ENCODE data around the gene TTLL6.
A peak's percentile ranks its signal among the peaks of the same experiment; 100 is the strongest.

Gene TTLL6

DNA sequence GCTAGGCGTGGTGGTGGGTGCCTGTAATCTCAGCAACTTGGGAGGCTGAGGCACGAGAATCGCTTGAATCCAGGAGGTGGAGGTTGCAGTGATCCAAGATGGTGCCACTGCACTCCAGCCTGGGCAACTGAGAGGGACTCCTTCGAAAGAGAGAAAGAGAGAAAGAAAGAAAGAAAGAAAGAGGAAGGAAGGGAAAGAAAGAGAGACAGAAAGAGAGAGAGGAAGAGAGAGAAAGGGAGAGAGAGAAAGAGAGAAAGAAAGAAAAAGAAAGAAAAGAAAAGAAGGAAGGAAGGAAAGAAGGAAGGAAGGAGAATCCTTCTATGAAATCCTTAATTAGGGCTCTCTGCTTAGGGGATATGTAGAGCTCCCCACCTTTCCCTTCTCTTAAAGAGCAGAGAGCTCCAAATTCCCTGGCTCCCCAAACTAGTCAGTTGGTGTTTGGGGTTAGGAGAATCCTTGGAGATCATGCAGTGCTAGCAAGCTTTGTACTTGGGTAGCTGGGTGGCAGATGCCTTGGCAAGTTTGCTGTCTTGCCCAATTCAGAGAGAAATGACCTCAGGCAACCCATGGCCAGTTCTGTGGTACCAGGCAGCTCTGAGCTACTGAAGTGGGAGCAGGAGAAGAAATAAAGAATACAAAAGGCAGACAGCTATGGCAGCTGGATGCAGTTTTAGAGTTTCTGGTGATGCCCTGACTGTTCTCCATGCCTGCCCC, 79.5 kb downstream of the TTLL6 start:
- no peak for DNase-seq (ENCODE audit: low read depth)

DNA sequence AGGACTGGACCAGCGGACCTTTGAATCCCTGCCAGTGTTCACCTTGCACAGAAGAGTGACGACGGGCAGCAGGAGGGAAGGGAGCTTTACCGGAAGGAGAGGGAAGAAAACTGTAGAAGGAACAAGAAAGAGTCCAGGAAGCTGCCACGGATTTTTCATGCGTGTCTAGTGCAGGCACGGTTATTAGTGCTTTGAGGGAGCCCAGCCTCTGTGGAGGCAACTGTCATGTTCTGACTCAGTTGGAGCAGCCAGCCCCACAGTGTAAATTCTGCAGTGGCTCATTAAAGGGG, 82.0 kb downstream of the TTLL6 start:
- no peak for DNase-seq (ENCODE audit: low read depth)

DNA sequence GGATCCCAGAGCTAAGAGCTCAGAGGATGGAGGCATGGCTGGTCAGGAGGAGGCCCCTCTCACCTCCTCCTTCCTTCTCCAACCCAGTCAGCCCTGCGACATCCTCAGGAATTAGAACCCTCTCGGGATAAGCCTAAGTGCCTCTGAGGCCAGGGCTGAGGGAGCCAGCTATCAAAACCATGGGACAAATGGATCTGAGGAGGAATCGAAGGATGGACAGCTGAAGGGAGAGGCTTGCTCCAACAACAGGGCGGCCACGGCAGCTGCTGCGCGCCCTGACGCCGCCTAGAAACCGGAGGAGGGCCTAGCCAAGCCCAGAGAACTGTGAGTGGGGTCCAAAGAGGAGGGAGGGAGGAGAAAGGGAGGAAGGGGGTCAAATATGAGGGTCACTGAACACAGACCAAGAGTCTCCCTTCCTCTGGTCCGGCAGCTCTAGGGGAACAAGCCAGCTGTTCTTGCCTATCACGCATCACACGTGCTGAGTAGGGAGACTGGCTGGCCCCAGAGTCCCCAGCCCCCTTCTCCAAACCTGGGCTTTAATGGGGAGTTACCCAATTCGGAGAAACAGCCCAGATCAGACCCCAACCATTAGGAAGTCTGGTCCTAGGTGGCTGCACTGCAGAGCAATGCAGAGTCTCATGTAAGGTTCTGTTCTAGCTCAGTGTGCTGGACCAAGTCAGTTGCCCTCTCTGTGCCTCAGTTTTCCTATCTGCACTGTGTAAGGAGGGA, 82.5 kb downstream of the TTLL6 start:
- DNase-seq (ENCODE audit: low read depth): no peak

DNA sequence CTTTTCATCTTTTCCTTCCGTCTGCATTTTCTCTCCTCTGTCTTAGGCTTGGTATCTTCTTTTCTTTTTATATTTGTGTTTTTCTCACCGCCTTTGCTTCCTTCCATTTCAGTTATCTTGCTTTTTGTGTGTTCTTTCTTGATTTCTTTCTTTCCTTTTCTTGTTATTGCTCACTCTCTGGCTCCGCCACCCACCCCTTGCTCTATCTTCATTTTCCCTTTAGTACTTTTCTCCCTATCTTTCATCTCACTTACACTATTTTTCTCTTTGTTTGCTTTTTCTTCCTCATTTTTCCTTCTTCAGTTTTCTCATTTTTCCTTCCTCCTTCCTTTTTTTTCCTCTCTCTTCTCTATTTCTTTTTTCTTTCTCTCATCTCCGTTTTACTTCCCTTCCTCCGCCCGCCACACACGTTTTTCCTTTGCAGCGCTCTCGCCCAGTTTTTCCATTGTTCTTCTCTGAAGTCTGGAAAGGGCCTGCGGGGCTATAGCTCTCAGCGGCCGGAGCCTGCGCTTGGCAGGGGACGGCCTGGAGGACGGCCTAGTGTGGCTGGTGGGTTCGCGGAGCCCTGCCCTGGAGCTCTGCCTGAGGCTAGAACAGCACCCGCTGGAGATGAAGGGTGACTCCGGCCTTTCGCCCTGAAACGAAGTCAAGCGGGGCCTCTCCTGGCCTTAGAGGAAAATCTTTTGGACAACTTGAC, 83.2 kb downstream of the TTLL6 start:
- no peak for DNase-seq (ENCODE audit: low read depth)

DNA sequence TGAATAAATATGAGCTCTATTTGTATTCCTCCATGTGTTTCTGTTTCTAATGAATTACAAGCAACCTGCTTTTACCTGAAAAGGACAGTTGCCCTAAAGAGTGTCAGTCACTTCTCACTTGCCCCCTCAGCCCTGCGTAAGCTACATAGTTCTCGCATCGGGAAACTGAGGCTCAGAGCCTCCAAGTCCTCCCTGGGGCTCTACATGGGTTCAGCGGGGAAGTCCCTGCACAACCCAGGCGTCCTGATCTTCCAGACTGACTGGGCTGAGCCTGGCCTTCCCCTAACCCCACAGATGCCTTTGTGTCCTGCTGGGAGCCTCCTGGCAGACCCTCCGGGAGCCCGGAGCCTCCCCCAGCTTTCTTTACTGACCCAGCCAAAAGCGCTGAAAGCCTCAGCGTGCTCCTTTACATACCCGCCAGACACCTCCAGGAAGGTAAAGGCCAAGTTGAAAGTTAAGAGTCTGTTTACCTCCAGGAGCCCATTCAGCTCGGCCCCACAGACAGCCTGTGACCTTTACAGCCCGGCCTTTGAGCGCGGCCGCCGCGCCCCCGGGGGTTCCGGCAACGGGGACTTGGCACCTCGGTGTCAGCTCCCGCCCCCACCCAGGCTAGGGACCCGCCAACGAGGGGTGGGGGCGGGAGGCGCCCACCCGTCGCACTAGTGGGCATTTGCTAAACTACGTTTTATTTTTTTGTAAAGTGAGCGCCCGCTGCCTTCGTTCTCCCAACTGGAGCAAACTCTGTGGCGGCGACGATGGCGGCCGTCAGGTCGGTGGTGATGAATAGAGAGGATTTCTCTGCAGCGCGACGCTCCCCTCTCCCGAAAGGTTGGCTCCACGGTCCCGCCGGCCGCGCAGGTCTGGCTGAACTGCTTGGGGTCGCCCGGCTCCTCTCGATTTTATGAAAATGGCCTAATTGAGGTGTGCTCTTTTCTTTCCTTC, 84.1 kb downstream of the TTLL6 start:
- DNase-seq (ENCODE audit: low read depth): no peak

DNA sequence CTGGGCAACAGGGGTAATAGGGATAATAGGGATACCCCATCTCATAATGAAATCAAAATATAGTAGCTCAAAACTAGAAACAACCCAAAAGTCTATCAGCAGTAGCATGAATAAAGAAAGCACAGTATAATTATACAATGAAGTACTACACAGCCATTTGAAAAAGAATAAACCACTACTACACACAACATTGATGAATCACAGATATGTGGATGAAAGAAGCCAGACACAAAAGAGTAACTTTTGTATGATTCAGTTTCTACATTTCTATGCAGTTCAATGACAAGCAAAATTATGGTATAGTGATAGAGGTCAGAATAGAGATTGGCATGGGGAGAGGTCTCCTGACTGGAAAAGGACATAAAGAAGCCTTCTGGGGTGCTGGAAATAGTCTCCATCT, 85.7 kb downstream of the TTLL6 start:
- DNase-seq (ENCODE audit: low read depth): no peak

DNA sequence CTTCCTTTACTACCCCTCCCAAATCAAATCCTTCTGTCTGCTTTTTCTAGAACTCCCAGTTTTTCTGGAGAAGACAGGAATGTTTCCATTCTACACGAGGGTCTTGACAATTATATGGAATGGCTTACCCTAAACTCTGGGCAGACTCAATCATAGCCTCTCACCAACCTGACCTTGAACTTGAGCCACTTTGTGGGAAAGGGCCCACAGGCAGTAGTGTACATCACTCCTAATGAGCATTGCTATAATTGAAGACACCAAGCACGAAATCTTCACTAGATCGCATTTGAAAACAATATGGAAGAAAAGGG, 86.8 kb downstream of the TTLL6 start:
- DNase-seq (ENCODE audit: low read depth): no peak

DNA sequence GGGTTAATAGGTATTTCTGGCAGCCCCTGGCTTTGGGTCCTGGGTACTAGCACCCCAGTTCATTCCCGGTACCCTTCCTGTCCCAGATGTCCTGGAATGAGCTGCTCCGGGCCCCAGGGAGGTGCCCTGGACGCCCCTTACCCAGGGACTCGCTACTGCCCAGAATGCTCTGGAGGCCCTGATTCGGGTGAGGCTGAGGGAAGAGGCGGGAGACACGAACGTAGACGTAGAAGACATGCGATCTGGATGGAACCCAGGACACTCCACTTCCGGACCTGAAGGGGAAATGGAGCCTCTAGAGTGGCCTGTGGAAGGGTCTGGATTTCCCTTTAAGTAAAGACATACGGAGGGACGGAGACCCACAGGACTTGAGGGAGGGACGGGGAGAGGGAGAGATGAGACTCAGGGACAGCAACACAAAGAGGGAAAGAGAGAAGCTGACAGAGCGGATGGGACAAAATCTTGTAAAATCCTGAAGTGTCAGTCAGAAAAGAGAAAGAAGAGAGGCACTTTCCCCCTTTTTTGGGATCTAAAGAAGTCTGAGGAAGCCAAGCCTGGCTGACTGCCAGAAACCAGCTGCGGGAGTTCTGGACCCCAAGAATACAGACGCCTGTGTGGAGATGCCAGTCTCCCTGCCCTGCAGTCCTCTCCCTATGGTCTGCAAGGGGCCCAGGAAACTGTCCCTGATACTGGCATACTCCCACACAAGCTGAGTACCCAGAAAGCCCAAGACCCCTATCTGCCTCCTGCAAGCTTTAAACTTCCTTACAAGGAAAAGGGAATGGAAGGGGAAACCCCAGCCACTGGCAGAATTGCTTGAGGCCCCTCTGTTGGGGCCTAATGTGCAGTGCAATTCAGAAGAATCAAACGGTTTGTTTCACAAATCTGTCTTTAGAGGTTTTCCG, 87.4 kb downstream of the TTLL6 start:
- no peak for DNase-seq (ENCODE audit: low read depth)

DNA sequence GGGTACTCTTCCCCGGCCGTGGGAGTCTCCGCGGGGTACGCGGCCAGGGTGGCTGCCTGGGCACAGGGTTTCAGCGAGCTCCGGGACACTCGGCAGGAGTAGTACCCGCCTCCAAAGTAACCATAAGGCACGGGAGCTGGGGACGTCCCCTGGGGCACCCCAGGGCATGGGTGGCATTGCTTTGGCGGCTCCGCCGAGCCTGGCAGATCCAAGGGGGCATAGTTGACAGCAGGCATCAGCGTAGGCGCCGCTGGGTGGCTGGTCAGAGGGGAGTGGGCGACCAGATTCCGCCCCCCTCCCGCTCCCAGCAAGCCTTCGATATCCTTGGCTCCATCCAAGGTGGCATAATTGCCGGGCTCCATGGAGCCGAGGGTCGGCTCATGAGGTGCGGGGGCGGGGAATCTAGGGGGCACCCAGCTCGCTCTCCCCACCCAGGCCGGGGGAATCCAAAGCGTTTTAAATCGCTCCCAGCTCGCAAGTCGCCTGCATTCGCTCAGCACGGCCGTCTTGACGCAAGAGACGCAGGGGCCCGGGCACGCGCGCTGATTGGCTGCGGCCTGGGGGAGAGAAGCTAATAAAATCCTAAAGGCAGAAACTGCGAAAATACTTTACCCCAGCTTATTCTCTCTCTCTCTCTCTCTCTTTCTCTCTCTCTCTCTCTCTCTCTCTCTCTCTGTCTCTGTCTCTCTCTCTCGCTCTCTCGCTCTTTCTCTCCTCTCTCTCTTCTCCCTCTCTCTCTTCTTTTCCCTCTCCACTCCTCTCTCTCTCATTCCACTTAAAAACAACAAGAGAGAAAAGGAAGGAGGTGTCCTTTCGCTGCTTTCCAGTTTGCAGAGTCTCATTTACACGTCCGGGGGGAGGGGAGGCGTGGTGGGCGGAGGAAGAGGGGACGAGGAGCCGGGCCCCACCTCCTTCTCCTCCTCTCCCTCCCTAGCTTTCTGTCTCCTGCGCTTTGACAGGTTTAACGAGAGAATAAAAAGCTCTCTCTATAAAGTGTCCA, 88.5 kb downstream of the TTLL6 start, which contains the start of gene HOXB13:
Gene HOXB13, minus strand, starts transcription at position 519 of the 1,000 bp plus-strand sequence. Its CDS starts 157 bp downstream, at position 362.
- peak; percentile 22 for DNase-seq (ENCODE audit: low read depth)

DNA sequence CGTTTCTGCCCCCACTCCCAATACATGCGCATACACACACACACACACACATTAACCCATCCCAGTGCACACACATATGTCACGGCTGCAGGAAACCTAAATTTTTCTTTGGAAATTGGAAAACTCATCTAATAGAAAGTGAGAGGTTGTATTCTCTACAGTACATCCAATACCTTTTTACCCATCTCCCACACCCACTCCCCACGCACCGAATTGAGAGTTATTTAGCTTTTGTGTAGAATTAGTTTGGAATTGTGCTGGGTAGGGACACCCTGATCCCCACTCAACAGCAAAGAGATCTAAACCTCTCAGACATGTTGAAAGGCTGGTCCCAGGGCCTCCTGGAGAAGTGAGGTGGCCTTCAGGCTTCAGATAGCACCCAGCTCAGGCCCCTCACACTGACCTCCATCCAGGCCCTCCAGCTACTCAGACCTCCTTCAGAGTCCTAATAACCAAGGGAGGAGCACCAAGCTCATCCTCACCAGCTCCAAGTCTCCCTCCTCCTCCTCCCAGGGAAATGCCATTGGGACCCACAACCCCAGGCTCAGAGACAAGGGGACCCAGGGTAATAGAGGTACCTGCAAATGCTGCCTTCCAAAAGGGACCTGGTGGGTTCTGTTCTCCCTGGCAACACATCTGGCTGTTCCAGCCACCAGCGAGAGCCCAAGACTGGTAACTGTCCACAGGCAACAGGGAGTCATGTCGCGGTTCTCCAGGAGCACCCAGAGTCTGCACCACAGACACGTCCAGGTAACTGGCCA, 89.4 kb downstream of the TTLL6 start:
- DNase-seq (ENCODE audit: low read depth): no peak

DNA sequence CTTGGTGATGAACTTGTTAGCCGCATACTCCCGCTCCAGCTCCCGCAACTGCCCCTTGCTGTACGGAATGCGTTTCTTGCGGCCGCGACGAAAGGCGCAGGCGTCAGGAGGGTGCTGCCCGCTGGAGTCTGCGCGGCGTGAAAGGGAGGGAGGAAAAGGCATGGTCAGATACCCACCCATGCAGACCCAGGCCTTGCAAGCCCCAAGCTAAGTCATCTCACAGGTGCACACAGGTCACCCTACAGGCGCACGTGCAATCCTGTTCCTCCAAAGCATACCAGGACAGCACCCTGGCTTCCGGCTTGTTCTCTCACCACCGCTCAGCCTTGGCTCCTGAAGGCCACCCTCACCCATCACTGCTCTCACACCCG, 90.1 kb downstream of the TTLL6 start:
- DNase-seq (ENCODE audit: low read depth): no peak

DNA sequence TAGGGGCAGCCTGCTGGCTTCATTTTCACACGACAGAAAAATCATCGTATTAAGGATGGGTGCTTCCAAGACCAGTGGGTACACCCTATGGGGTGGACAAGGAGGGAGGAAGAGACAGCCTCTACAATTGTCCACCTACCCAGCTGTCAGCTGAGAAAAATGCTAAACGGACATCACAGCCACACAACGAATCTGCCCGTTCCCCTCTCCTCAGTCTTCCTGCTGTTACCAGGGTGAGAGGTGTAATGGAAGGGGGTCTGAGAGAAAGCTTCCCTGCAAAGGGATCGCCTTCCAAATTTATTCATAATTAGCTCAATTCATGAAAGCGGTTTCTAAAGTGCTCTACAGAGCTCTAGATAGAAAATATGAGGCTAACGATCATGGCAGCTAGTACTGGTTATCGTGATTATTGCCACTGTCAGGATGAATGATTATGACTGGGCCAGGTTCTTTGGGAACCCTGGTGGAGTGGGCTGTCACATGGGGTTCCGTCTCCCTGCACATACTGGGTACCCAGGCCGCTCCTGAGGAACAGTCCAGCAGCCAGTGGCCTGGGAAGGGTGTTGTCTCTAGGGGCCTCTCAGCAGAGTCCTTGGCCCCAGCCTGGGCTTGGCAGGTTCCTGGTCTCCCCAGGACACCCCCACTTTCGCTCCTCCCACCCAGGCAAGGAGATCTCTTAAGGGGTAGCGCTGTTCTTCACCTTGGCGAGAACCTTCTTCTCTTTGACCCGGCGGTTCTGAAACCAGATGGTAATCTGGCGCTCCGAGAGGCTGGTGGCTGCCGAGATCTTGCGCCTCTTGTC, 90.7 kb downstream of the TTLL6 start:
- no peak for DNase-seq (ENCODE audit: low read depth)

DNA sequence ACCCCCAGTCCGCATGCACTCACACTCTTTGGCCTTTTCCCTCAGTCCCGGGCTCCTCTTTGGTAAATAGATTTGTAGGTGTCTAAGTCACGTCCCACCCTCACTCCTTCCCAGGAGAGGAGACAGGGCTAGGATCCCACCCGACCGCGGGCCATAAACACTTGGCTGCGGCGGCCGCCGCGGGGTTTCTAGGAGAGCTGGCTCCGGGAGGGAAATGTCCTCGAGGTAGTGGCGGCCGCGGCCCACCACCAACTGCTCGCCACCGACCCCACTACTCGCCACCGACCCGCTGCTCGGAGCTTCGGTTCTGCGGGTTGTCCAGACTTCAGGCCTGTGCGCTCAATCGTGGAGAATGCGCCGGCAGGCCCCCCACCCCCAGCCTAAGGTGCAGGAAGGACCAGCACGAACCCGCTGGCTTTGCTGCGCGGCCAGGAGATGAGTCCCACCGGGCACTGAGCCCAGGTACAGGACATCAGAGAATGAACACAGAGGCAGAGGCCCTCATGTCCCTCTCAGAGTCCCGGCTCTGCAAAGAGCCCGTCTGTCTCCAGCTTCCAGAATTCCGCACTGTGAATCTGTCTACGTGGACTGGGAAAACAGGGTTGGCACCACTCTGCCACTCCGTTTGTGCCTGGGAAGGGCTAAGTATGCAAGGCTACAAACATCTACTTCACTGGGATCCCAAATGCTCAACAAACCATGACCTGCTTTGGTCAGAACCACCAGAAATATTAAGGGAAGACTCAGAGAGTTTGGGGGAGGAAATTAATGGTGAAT, 91.6 kb downstream of the TTLL6 start:
- DNase-seq (ENCODE audit: low read depth): no peak

DNA sequence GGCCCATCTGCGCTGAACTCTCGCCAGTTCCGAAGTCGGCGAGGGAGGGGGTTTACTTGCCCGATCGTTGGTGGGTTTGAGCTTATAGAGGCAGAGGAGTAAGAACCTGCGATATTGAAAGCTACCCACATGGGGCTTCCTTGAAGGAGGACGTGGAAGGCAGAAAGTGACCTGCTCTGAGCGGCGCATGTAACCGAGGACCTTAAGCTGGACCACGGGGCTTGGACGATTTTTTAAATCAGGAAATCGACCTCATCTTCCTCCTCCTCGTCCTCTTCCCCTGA, 92.1 kb downstream of the TTLL6 start:
- DNase-seq (ENCODE audit: low read depth): no peak

DNA sequence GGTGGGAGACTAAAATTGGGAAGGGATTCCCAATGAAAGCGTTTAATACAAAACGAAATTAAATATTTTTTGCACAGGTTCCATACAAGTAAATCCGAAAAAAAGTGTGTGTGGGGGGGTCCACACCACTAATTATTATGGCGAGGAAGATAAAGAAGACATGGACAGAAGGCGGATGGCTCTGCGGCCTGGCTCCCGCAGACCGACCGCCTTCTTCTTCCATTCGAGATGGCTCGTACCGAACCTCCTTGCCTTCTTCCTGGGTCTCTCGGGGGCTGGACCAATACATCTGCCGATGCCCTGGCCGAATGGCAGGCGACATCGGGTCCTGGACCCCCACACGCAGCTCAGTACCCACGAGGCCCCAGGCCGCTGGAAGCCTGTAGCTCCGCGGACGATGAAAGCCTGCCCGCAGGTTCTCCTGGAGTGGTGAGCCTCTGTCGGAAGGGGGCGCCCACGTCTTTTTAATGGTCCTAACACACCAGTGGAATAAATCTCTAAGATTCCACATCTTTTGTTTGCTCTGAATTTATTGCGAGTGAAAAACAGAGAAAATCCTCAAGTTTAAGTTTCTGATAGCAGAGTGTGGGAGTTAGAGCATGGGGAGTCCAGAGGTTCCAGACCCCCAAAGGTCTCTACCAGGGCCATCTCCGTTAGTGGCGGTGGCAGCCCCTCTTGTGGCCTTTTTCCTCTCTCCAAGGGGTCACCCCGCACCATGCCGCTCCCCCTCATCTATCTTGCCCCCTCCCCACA, 92.6 kb downstream of the TTLL6 start:
- peak; percentile 80 for DNase-seq (ENCODE audit: low read depth)

DNA sequence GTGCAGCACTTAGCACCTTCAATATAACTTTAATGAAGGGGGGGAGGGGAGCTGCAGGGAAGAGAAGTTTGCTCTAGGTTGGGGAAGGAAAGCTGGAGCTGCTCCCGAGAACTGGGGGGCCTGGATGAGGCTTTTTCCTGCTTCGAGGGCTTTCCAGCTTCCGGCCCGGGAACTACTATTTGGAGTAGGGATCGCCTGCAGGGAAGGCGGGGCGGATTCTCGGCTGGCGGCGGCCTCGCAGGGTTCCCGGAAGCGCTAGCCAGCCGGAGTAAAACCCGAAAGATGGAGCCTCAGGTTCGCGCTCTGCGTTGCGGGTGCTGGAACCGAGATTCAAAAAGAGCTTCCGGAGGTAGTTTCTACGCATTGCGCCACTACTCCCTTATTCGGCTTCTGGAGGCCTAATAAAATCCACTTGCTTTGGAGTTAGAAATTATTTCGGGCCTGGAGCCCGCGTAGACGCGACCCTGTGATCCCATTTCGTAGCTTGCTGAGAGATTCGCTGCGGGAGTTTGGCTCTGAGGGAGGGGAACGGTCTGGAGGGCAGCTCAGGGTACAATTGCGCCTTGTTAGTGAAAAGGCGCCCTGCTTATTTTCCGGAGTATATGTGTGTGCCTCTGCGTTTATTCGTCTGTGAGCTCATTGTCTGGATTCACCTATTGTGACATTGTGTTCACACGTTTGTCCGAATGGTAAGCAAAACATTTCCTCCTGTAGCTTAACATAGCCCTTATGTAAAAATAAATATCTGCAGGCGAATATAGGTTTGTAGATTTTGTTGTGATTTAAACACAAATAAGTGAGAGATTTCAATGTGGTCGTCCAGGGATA, 93.4 kb downstream of the TTLL6 start:
- DNase-seq (ENCODE audit: low read depth): no peak
